Esophagus squamous epithelium (tissue), 4 donors: ENCODE results near the gene PGLYRP3.

Experiments
- CTCF ChIP-seq, 6 experiments: fragments of 450-650 bp in 4 of 6; fragments of 200-600 bp in 2 of 6; sonication (generic) in 2 of 6; IDR thresholded peaks; one replicate each; pipeline ENCODE4 v1.5.1; 2016 to 2019; ENCODE audit warnings: antibody characterized with exemption in 6 of 6, mild to moderate bottlenecking in 4 of 6, moderate library complexity in 4 of 6
- POLR2A ChIP-seq, 4 donors: fragments of 450-650 bp; IDR thresholded peaks; one replicate each; pipeline ENCODE4 v1.6.1; 2017; ENCODE audit warnings: antibody characterized with exemption in 4 of 4, mild to moderate bottlenecking in 4 of 4, moderate library complexity in 3 of 4

GRCh38 chr1:153349363-153350320 lies 36.9 kb upstream of the PGLYRP3 start:
- TF ChIP-seq CTCF (IDR thresholded peaks at IDR 0.05) (no peak), POLR2A (IDR thresholded peaks at IDR 0.05) (no peak)
